ENCODE results near the gene RIPPLY2.
A peak's percentile ranks its signal among the peaks of the same experiment; 100 is the strongest.

RIPPLY2 gene

GRCh38 chr6:83867527-83868161, 14.5 kb downstream of the RIPPLY2 start:
- peak in 1 of 2 experiments; percentile 23 for DNase-seq (ENCODE audit: low read depth in 1 of 2, low spot score in 1 of 2)
- TF ChIP-seq JUND (IDR thresholded peaks at IDR 0.05; ENCODE audit: low read depth) = no peak
- in situ Hi-C loops (cut with HindIII; ENCODE audit: low pct_unique_long_range_greater_than_20kb, low sequenced_read_pairs) = no loop called here

DNA sequence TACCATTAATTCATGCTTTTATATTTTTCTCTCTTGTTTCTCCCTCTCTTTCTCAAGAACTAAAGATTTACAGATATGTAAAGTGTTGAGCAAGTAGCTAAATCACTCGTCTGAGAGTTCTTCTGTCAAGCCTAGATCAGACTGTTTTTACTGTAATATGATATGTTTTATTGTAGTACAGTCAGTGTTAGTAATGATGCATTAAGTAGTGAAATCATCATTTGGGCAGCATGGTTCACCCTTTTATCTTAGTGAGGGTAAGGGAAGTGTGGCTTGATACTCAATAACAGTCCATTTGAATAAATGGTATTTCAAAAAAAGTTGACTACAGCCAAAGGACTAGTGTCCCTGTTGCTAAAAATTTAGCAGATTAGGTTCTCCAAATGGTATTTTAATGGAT, 15.5 kb downstream of the RIPPLY2 start:
- no peak for DNase-seq (ENCODE audit: low read depth in 1 of 2, low spot score in 1 of 2)

GRCh38 chr6:83870649-83871048, 17.5 kb downstream of the RIPPLY2 start:
- in situ Hi-C loops (cut with HindIII; ENCODE audit: low pct_unique_long_range_greater_than_20kb, low sequenced_read_pairs) = no loop called here

More for the DNA sequence above, 15.5 kb downstream of the RIPPLY2 start:
- in situ Hi-C loops (cut with HindIII; ENCODE audit: low pct_unique_long_range_greater_than_20kb, low sequenced_read_pairs) = no loop called here
- TF ChIP-seq JUND (IDR thresholded peaks at IDR 0.05; ENCODE audit: low read depth) = no peak

GRCh38 chr6:83872386-83873118, 19.4 kb downstream of the RIPPLY2 start:
- TF ChIP-seq JUND (IDR thresholded peaks at IDR 0.05; ENCODE audit: low read depth) = no peak
- in situ Hi-C loops (cut with HindIII; ENCODE audit: low pct_unique_long_range_greater_than_20kb, low sequenced_read_pairs) = no loop called here
- DNase-seq (ENCODE audit: low read depth in 1 of 2, low spot score in 1 of 2) = no peak

More at GRCh38 chr6:83870649-83871048, 17.5 kb downstream of the RIPPLY2 start:
- DNase-seq (ENCODE audit: low read depth in 1 of 2, low spot score in 1 of 2) = no peak
- no peak for TF ChIP-seq JUND (IDR thresholded peaks at IDR 0.05; ENCODE audit: low read depth)

- DNase-seq (ENCODE audit: low read depth in 1 of 2, low spot score in 1 of 2) = no peak
- in situ Hi-C loops (cut with HindIII; ENCODE audit: low pct_unique_long_range_greater_than_20kb, low sequenced_read_pairs) = no loop called here
- no peak for TF ChIP-seq JUND (IDR thresholded peaks at IDR 0.05; ENCODE audit: low read depth)
These were observed 20.7 kb downstream of the RIPPLY2 start for GRCh38 chr6:83873869-83874268.

GRCh38 chr6:83875843-83876242, 22.7 kb downstream of the RIPPLY2 start:
- in situ Hi-C loops (cut with HindIII; ENCODE audit: low pct_unique_long_range_greater_than_20kb, low sequenced_read_pairs) = no loop called here
- no peak for DNase-seq (ENCODE audit: low read depth in 1 of 2, low spot score in 1 of 2)
- no peak for TF ChIP-seq JUND (IDR thresholded peaks at IDR 0.05; ENCODE audit: low read depth)

GRCh38 chr6:83878902-83879644, 25.9 kb downstream of the RIPPLY2 start:
- no peak for DNase-seq (ENCODE audit: low read depth in 1 of 2, low spot score in 1 of 2)
- no peak for TF ChIP-seq JUND (IDR thresholded peaks at IDR 0.05; ENCODE audit: low read depth)
- in situ Hi-C loops (cut with HindIII; ENCODE audit: low pct_unique_long_range_greater_than_20kb, low sequenced_read_pairs) = no loop called here

DNA sequence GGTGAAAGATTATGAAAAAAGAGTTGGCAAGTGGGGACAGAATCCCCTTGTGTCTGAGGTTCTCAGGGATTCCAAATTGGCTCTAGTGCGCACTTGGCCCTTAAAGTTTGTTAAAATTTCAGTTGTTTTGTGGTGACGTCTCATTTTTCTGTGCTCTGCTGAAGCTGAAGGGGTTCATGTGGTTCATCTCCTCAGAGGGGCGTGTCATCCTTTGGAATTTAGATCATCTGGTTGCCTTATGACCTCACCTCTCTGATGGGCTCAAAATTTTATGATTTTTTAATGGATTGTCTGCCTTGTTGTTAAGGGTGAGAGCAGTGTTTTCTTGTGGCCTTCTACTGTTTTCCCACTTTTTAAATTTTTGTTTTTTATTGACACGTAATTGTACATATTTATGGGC, 26.6 kb downstream of the RIPPLY2 start:
- DNase-seq (ENCODE audit: low read depth in 1 of 2, low spot score in 1 of 2) = no peak
- no peak for TF ChIP-seq JUND (IDR thresholded peaks at IDR 0.05; ENCODE audit: low read depth)
- in situ Hi-C loops (cut with HindIII; ENCODE audit: low pct_unique_long_range_greater_than_20kb, low sequenced_read_pairs) = no loop called here

DNA sequence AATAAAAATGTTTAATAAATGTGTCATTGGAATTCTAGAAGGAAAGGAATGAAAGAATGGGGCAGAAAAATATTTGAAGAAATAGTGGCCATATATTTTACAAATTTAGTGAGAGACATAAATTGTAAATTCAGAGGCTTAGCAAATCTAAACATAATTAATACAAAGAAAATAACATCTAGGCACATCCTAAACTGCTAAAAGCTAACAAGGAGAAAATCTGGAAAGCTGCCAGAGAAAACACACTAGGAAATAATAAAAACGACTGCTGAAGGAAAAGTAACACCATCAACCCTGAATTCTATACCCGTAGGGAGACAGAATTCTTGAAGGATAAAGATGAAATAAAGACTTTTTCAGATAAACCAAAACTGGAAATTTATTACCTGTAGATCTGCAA, 30.1 kb downstream of the RIPPLY2 start:
- in situ Hi-C loops (cut with HindIII; ENCODE audit: low pct_unique_long_range_greater_than_20kb, low sequenced_read_pairs) = no loop called here
- DNase-seq (ENCODE audit: low read depth in 1 of 2, low spot score in 1 of 2) = no peak
- TF ChIP-seq JUND (IDR thresholded peaks at IDR 0.05; ENCODE audit: low read depth) = no peak

- TF ChIP-seq JUND (IDR thresholded peaks at IDR 0.05; ENCODE audit: low read depth) = no peak
- DNase-seq (ENCODE audit: low read depth in 1 of 2, low spot score in 1 of 2) = peak; percentile 26 to 59
- in situ Hi-C loops (cut with HindIII; ENCODE audit: low pct_unique_long_range_greater_than_20kb, low sequenced_read_pairs) = no loop called here
These were observed 31.4 kb downstream of the RIPPLY2 start for GRCh38 chr6:83884523-83884922.

DNA sequence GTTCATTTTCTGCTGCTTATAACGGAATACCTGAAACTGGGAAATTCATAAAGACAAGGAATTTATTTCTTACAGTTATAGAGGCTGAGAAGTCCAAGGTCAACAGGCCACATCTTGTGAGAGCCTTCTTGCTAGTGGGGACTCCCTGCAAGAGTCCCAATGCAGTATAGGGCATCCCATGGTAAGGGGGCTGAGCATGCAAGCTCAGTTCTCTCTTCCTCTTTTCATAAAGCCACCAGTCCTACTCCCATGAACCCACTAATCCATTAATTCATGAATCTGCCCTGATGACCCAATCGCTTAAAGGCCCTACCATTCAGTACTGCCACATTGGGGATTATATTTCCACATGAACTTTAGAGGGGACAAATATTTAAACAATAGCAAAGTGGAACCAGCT, 32.8 kb downstream of the RIPPLY2 start:
- in situ Hi-C loops (cut with HindIII; ENCODE audit: low pct_unique_long_range_greater_than_20kb, low sequenced_read_pairs) = no loop called here
- no peak for DNase-seq (ENCODE audit: low read depth in 1 of 2, low spot score in 1 of 2)
- no peak for TF ChIP-seq JUND (IDR thresholded peaks at IDR 0.05; ENCODE audit: low read depth)

DNA sequence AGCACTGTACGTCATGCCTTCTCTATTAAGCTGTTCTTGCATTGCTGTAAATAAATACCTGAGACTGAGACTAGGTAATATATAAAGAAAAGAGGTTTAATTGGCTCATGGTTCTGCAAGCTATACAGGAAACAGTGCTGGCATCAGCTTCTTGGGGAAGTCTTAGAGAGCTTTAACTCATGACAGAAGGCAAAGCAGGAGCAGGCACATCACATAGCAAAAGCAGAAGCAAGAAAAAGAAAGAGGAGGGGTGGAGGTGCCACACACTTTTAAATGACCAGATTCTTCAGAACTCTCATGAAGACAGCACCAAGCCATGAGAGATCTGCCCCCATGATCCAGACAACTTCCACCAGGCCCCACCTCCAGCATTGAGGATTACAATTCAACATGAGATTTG, 36.5 kb downstream of the RIPPLY2 start:
- in situ Hi-C loops (cut with HindIII; ENCODE audit: low pct_unique_long_range_greater_than_20kb, low sequenced_read_pairs) = no loop called here
- no peak for TF ChIP-seq JUND (IDR thresholded peaks at IDR 0.05; ENCODE audit: low read depth)

GRCh38 chr6:83890520-83890919, 37.4 kb downstream of the RIPPLY2 start:
- DNase-seq (ENCODE audit: low read depth in 1 of 2, low spot score in 1 of 2) = no peak
- in situ Hi-C loops (cut with HindIII; ENCODE audit: low pct_unique_long_range_greater_than_20kb, low sequenced_read_pairs) = no loop called here
- TF ChIP-seq JUND (IDR thresholded peaks at IDR 0.05; ENCODE audit: low read depth) = no peak

More for the DNA sequence above, 36.5 kb downstream of the RIPPLY2 start:
- no peak for DNase-seq (ENCODE audit: low read depth in 1 of 2, low spot score in 1 of 2)
